Activated CD8-positive, alpha-beta T cell treated with anti-CD3 and anti-CD28 coated beads, Interleukin-2, amount 10 ng/mL, durations not matched to agents 7 days and 5 days (primary cell): ENCODE data around the gene LRFN2. TPM values are rescaled to one million over a fixed set of nuclear protein-coding genes. Genes with fewer than 3 reads are reported as not detected.

ENCODE experiments used
- ATAC-seq: fragments of 150-1000 bp; cut with Tn5 transposase; one replicate; pipeline ENCODE4 v1.10.0; 2021; ENCODE audit warnings: moderate library complexity
- CTCF ChIA-PET: fragments of 350-600 bp; sonication (Branson Sonifier 250); formaldehyde crosslinking; loops from one replicate; lab custom pipeline; 2021; ENCODE audit warnings: antibody characterized with exemption; lab: Charles Lee
- POLR2A ChIA-PET: fragments of 350-600 bp; sonication (Branson Sonifier 250); formaldehyde crosslinking; loops from one replicate; lab custom pipeline; 2021; ENCODE audit warnings: antibody characterized with exemption; lab: Charles Lee
- DNase-seq: peaks from one replicate; pipeline ENCODE4 v3.0.0-alpha.2; 2020
- H3K27ac Mint-ChIP-seq: one replicate; pipeline ENCODE4 v1.8.0; 2021; ENCODE audit warnings: mild to moderate bottlenecking, mixed read lengths
- H3K27me3 Mint-ChIP-seq: one replicate; pipeline ENCODE4 v1.8.0; 2021; ENCODE audit warnings: low read depth, mixed read lengths
- H3K36me3 Mint-ChIP-seq: one replicate; pipeline ENCODE4 v1.8.0; 2021; ENCODE audit warnings: low read depth, mixed read lengths
- H3K4me1 Mint-ChIP-seq: one replicate; pipeline ENCODE4 v1.8.0; 2021; ENCODE audit warnings: low read depth, mixed read lengths
- H3K4me3 Mint-ChIP-seq: one replicate; pipeline ENCODE4 v1.8.0; 2021; ENCODE audit warnings: mild to moderate bottlenecking, mixed read lengths
- H3K9me3 Mint-ChIP-seq: one replicate; pipeline ENCODE4 v1.8.0; 2022; ENCODE audit warnings: mixed read lengths; ENCODE audit not compliant: insufficient read depth
- total RNA-seq, 2 experiments: library from RNA; stranded (reverse); gene quantifications; one replicate each; pipeline ENCODE4 v1.2.3, GENCODE V29; 2021

The LRFN2 gene
- total RNA-seq, 2 experiments from 2014 or later = not detected

- no peaks in the 10 kb centered on the region for H3K27me3 Mint-ChIP-seq
- no peaks in the 10 kb centered on the region for H3K9me3 Mint-ChIP-seq
- POLR2A ChIA-PET = no interaction called here
- peaks cover 3% of the 10 kb centered on the region for H3K4me1 Mint-ChIP-seq
- ATAC-seq (no peak), DNase-seq (no peak)
- H3K4me3 Mint-ChIP-seq = no peak overlapping the region
- CTCF ChIA-PET = no interaction called here
- no peaks in the 10 kb centered on the region for H3K36me3 Mint-ChIP-seq
- H3K27ac Mint-ChIP-seq = no peak overlapping the region
Observed at GRCh38 chr6:40344566-40345167, 242.5 kb downstream of the LRFN2 start.

- Mint-ChIP-seq H3K36me3 (no peaks in the 10 kb centered on the region), H3K27ac (no peak overlapping the region), H3K9me3 (no peaks in the 10 kb centered on the region), H3K4me3 (no peak overlapping the region), H3K27me3 (no peaks in the 10 kb centered on the region), H3K4me1 (peaks cover 3% of the 10 kb centered on the region)
- no peak for ATAC-seq
- no peak for DNase-seq
- ChIA-PET CTCF (no interaction called here), POLR2A (no interaction called here)
Observed at GRCh38 chr6:40343877-40344565, 243.1 kb downstream of the LRFN2 start.

- peaks cover 3% of the 10 kb centered on the region for H3K4me1 Mint-ChIP-seq
- POLR2A ChIA-PET = no interaction called here
- no peaks in the 10 kb centered on the region for H3K27me3 Mint-ChIP-seq
- ATAC-seq (no peak), DNase-seq (no peak)
- CTCF ChIA-PET = no interaction called here
- H3K9me3 Mint-ChIP-seq = no peaks in the 10 kb centered on the region
- no peaks in the 10 kb centered on the region for H3K36me3 Mint-ChIP-seq
- no peak overlapping the region for H3K27ac Mint-ChIP-seq
- no peak overlapping the region for H3K4me3 Mint-ChIP-seq
Observed at GRCh38 chr6:40343318-40343876, 243.8 kb downstream of the LRFN2 start.

GRCh38 chr6:40342723-40343122 is 244.4 kb downstream of the LRFN2 start:
- H3K27me3 Mint-ChIP-seq = peaks cover 4% of the 10 kb centered on the region
- no peak overlapping the region for H3K4me3 Mint-ChIP-seq
- no peak for ATAC-seq
- no peaks in the 10 kb centered on the region for H3K9me3 Mint-ChIP-seq
- DNase-seq = no peak
- ChIA-PET CTCF (no interaction called here), POLR2A (no interaction called here)
- peaks cover 3% of the 10 kb centered on the region for H3K4me1 Mint-ChIP-seq
- no peaks in the 10 kb centered on the region for H3K36me3 Mint-ChIP-seq
- H3K27ac Mint-ChIP-seq = no peak overlapping the region

GRCh38 chr6:40341726-40342125 is 245.4 kb downstream of the LRFN2 start:
- no peak overlapping the region for H3K4me3 Mint-ChIP-seq
- H3K27me3 Mint-ChIP-seq = peaks cover 4% of the 10 kb centered on the region
- H3K9me3 Mint-ChIP-seq = no peaks in the 10 kb centered on the region
- ATAC-seq (no peak), DNase-seq (no peak)
- H3K27ac Mint-ChIP-seq = no peak overlapping the region
- CTCF ChIA-PET = interaction anchor here (0.6 kb wide), 1 partner anchor 995 kb away, joined by 3 read pairs; no protein-coding TSS in a partner anchor
- H3K36me3 Mint-ChIP-seq = no peaks in the 10 kb centered on the region
- H3K4me1 Mint-ChIP-seq = peaks cover 3% of the 10 kb centered on the region
- POLR2A ChIA-PET = no interaction called here
